Spinal cord (tissue), 10 donors: Measurements from ENCODE around the gene FRAS1. TPM values are rescaled to one million over a fixed set of nuclear protein-coding genes. Genes with fewer than 3 reads are reported as not detected.
A peak's percentile ranks its signal among the peaks of the same experiment; 100 is the strongest.
"Not testable (repeated sequence)": the region's sequence is repeated elsewhere in the genome, so short reads cannot be mapped to it uniquely, and the experiment has no call there.

Source experiments
- DNase-seq, 6 donors: peaks; one replicate each; pipeline versions ENCODE4 v3.0.0 to v3.0.0-alpha.2; 2013 to 2015; ENCODE audit warnings: low spot score in 6 of 6, low read depth in 4 of 6
- H3K27ac ChIP-seq: one replicate; pipeline ENCODE4 v1.5.1; 2013; ENCODE audit warnings: low read depth, low read length, control low read depth
- H3K27me3 ChIP-seq: one replicate; pipeline ENCODE4 v1.6.1; 2013; ENCODE audit warnings: low read length; ENCODE audit not compliant: control insufficient read depth, insufficient read depth
- H3K36me3 ChIP-seq: one replicate; pipeline ENCODE4 v1.6.1; 2013; ENCODE audit warnings: low read length; ENCODE audit not compliant: control insufficient read depth, insufficient read depth
- H3K4me1 ChIP-seq: one replicate; pipeline ENCODE4 v1.6.1; 2013; ENCODE audit warnings: low read length; ENCODE audit not compliant: control insufficient read depth, insufficient read depth
- H3K4me3 ChIP-seq: one replicate; pipeline ENCODE4 v1.5.1; 2013; ENCODE audit warnings: low read depth, low read length, control low read depth
- H3K9me3 ChIP-seq: one replicate; pipeline ENCODE4 v1.6.1; 2013; ENCODE audit warnings: low read length; ENCODE audit not compliant: control insufficient read depth, insufficient read depth
- WGBS: methylation state at CpG from one replicate; pipeline ENCODE4 v1.1.5; 2013; ENCODE audit warnings: missing lambda C conversion rate; ENCODE audit not compliant: insufficient coverage; 5-methylcytosine and 5-hydroxymethylcytosine counted together
- polyA plus RNA-seq, 2 donors: library from polyadenylated mRNA; unstranded; fragments of 120-200 nt; gene quantifications; one replicate each; pipeline ENCODE4 v1.2.1, GENCODE V29; 2013; ENCODE audit not compliant: insufficient read length in 2 of 2
- total RNA-seq, 2 donors: library from RNA; depleted of rRNA in 1 of 2; stranded (reverse); fragments of 120-200 nt in 1 of 2; fragments of >200 nt in 1 of 2; gene quantifications; one replicate each; pipeline versions ENCODE4 v1.2.3 to v1.2.4, GENCODE V29; 2013 to 2014
- donor health status: healthy.

The FRAS1 gene
- total and polyA plus RNA-seq, 4 donors = 7.5 to 24.0 (median 16.5) TPM

- no peaks in the 10 kb centered on the region for H3K36me3 ChIP-seq
- H3K27ac ChIP-seq = peak overlapping the region; percentile 44
- peaks cover 4% of the 10 kb centered on the region for H3K4me1 ChIP-seq
- 100% methylated on average over 3 of the region's 4 CpGs for WGBS
- peaks cover 3% of the 10 kb centered on the region for H3K9me3 ChIP-seq
- H3K4me3 ChIP-seq = no peak overlapping the region
- peak in 2 of 6 donors; percentile 24 to 27 for DNase-seq
- H3K27me3 ChIP-seq = no peaks in the 10 kb centered on the region
Measured at GRCh38 chr4:78534286-78534955, 477.3 kb downstream of the FRAS1 start.

- 100% methylated on average over 1 of the region's 5 CpGs for WGBS
Measured at GRCh38 chr4:78542373-78542772, 485.2 kb downstream of the FRAS1 start.

GRCh38 chr4:78543424-78544125, 486.5 kb downstream of the FRAS1 start:
- Histone ChIP-seq H3K4me3 (no peak overlapping the region), H3K27me3 (no peaks in the 10 kb centered on the region), H3K9me3 (no peaks in the 10 kb centered on the region), H3K36me3 (no peaks in the 10 kb centered on the region), H3K4me1 (no peaks in the 10 kb centered on the region), H3K27ac (peak overlapping the region; percentile 4)
- DNase-seq = no peak
- WGBS = 80% methylated on average over 1 of the region's 2 CpGs

More at GRCh38 chr4:78542373-78542772, 485.2 kb downstream of the FRAS1 start:
- no peak overlapping the region for H3K27ac ChIP-seq
- H3K4me1 ChIP-seq = no peaks in the 10 kb centered on the region
- H3K36me3 ChIP-seq = no peaks in the 10 kb centered on the region
- no peak for DNase-seq
- no peaks in the 10 kb centered on the region for H3K9me3 ChIP-seq
- no peak overlapping the region for H3K4me3 ChIP-seq
- no peaks in the 10 kb centered on the region for H3K27me3 ChIP-seq

GRCh38 chr4:78544678-78545077, 487.6 kb downstream of the FRAS1 start:
- no peaks in the 10 kb centered on the region for H3K36me3 ChIP-seq
- no CpG with 5 or more reads among the region's 2 CpGs for WGBS
- H3K27me3 ChIP-seq = no peaks in the 10 kb centered on the region
- peak overlapping the region; percentile 6 for H3K27ac ChIP-seq
- no peaks in the 10 kb centered on the region for H3K4me1 ChIP-seq
- DNase-seq = peak in 2 of 6 donors; percentile 50 to 51
- H3K9me3 ChIP-seq = no peaks in the 10 kb centered on the region
- no peak overlapping the region for H3K4me3 ChIP-seq

- H3K9me3 ChIP-seq = no peaks in the 10 kb centered on the region
- no peak overlapping the region for H3K4me3 ChIP-seq
- H3K27ac ChIP-seq = no peak overlapping the region
- no peaks in the 10 kb centered on the region for H3K27me3 ChIP-seq
- DNase-seq = no peak
- WGBS = 100% methylated on average over 1 of the region's 5 CpGs
- H3K4me1 ChIP-seq = no peaks in the 10 kb centered on the region
- H3K36me3 ChIP-seq = no peaks in the 10 kb centered on the region
Measured at GRCh38 chr4:78545275-78546246, 488.4 kb downstream of the FRAS1 start.

- WGBS = 94% methylated on average over 8 of the region's 28 CpGs
- H3K36me3 ChIP-seq, H3K4me3 ChIP-seq, H3K27ac ChIP-seq, H3K9me3 ChIP-seq, H3K4me1 ChIP-seq, DNase-seq: not testable (repeated sequence)
- peaks cover 12% of the 10 kb centered on the region for H3K27me3 ChIP-seq
Measured at GRCh38 chr4:78547899-78548298, 490.8 kb downstream of the FRAS1 start.

- not testable (repeated sequence) for H3K4me1 ChIP-seq, H3K27ac ChIP-seq, DNase-seq, H3K9me3 ChIP-seq, H3K4me3 ChIP-seq, H3K36me3 ChIP-seq
- WGBS = no CpG with 5 or more reads among the region's 4 CpGs
- peaks cover 12% of the 10 kb centered on the region for H3K27me3 ChIP-seq
Measured at GRCh38 chr4:78548889-78549288, 491.8 kb downstream of the FRAS1 start.

- Histone ChIP-seq H3K4me3 (peak within 1 kb of the TSS; percentile 51), H3K27me3 (peaks cover 12% of the 10 kb centered on the region), H3K9me3 (no peaks in the 10 kb centered on the region), H3K27ac (no peak within 1 kb of the TSS), H3K4me1 (peaks cover 8% of the 10 kb centered on the region), H3K36me3 (no peaks in the 10 kb centered on the region)
- peak in 2 of 6 donors; percentile 32 to 35 for DNase-seq
- 4% methylated on average over 55 of the region's 65 CpGs for WGBS
Measured at GRCh38 chr4:78551420-78552351, 494.6 kb downstream of the FRAS1 start, which contains the start of gene ANXA3. ANXA3 (plus strand) TSS chr4:78551770; CDS start chr4:78554474, 2,704 bp downstream.
